Brain microvascular endothelial cell (primary cell): Measurements from ENCODE around the gene SUSD6.

ENCODE experiments used
- DNase-seq: peaks from one replicate; pipeline ENCODE4 v3.0.0-alpha.2; 2020
- H3K27ac ChIP-seq: fragments of 250-450 bp; sonication (Bioruptor Pico); 2 replicates; pipeline ENCODE4 v1.5.1; 2020; ENCODE audit warnings: mild to moderate bottlenecking, moderate library complexity
- H3K27me3 ChIP-seq: fragments of 250-450 bp; sonication (Bioruptor Pico); replicated peaks from 2 replicates; pipeline ENCODE4 v1.5.1; 2020; ENCODE audit warnings: mild to moderate bottlenecking
- H3K36me3 ChIP-seq: fragments of 250-450 bp; sonication (Bioruptor Pico); replicated peaks from 2 replicates; pipeline ENCODE4 v1.5.1; 2020; ENCODE audit warnings: mild to moderate bottlenecking
- H3K4me3 ChIP-seq: 2 replicates; pipeline ENCODE4 v1.5.1; 2011; ENCODE audit warnings: low read depth, mild to moderate bottlenecking, control low read depth, low read length, moderate library complexity
- CTCF ChIP-seq: IDR thresholded peaks from 2 replicates; pipeline ENCODE4 v1.5.1; 2011; ENCODE audit warnings: low read depth, mild to moderate bottlenecking, moderate library complexity, low read length, control low read depth, inconsistent platforms; ENCODE audit errors: missing control alignments
- in situ Hi-C: cut with HindIII; loops from 2 replicates; pipeline ENCODE4 v1.10.0; 2017; ENCODE audit warnings: low sequenced_read_pairs, low pct_ligation_motif_present

Gene SUSD6

GRCh38 chr14:69680297-69680696 is 68.9 kb downstream of the SUSD6 start:
- TF ChIP-seq CTCF = no peak
- in situ Hi-C loops = no loop called here
- Histone ChIP-seq H3K4me3 (no peak overlapping the region), H3K27me3 (no peaks in the 10 kb centered on the region), H3K27ac (no peak overlapping the region), H3K36me3 (no peaks in the 10 kb centered on the region)
- DNase-seq = no peak

- no peaks in the 10 kb centered on the region for H3K27me3 ChIP-seq
- in situ Hi-C loops = no loop called here
- no peak for TF ChIP-seq CTCF
- no peak for DNase-seq
- H3K27ac ChIP-seq = no peak overlapping the region
- no peaks in the 10 kb centered on the region for H3K36me3 ChIP-seq
- no peak overlapping the region for H3K4me3 ChIP-seq
Observed at GRCh38 chr14:69682136-69682535, 70.7 kb downstream of the SUSD6 start.

- no peak overlapping the region for H3K27ac ChIP-seq
- DNase-seq = no peak
Observed at GRCh38 chr14:69682621-69683263, 71.3 kb downstream of the SUSD6 start.

GRCh38 chr14:69683971-69684370 is 72.6 kb downstream of the SUSD6 start:
- DNase-seq = no peak
- no peaks in the 10 kb centered on the region for H3K36me3 ChIP-seq
- H3K4me3 ChIP-seq = no peak overlapping the region
- no peak overlapping the region for H3K27ac ChIP-seq
- no peak for TF ChIP-seq CTCF
- in situ Hi-C loops = no loop called here
- no peaks in the 10 kb centered on the region for H3K27me3 ChIP-seq

More at GRCh38 chr14:69682621-69683263, 71.3 kb downstream of the SUSD6 start:
- in situ Hi-C loops = no loop called here
- Histone ChIP-seq H3K36me3 (no peaks in the 10 kb centered on the region), H3K27me3 (no peaks in the 10 kb centered on the region), H3K4me3 (no peak overlapping the region)
- TF ChIP-seq CTCF = no peak

- H3K4me3 ChIP-seq = no peak overlapping the region
- no peaks in the 10 kb centered on the region for H3K36me3 ChIP-seq
- no peaks in the 10 kb centered on the region for H3K27me3 ChIP-seq
- H3K27ac ChIP-seq = no peak overlapping the region
- in situ Hi-C loops = no loop called here
- no peak for TF ChIP-seq CTCF
- no peak for DNase-seq
Observed at GRCh38 chr14:69684461-69685217, 73.2 kb downstream of the SUSD6 start.
